ENCODE results near the gene PARVA. TPM values are rescaled to one million over a fixed set of nuclear protein-coding genes. Genes with fewer than 3 reads are reported as not detected.

The PARVA gene
- total and polyA plus RNA-seq, 2 of the 4 experiments (the other 2 are of a cell fraction), result 65.2 to 80.2 TPM

DNA sequence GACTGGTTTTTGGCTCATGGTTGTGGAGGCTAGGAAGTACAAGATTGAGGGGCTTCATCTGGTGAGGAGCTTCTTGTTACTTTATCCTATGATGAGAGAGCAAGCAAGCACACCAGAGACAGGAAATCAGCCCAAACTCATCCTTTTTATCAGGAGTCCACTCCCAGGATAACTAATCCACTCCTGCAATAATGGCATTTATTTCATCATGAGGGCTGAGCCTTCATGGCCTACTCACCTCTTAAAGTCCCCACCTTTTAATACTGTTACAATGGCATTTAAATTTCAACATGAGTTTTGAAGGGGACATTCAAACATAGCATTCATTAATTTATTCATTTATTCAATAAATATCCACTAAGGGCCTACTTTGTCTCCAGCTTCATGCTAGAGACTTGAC lies 60.9 kb downstream of the PARVA start:
- Histone ChIP-seq H2AK5ac (ENCODE audit: low read depth, low read length) (no peak overlapping the region), H3K18ac (ENCODE audit: low read depth, low read length) (no peak overlapping the region), H3K4me2 (ENCODE audit: low read depth, low read length) (no peak overlapping the region), H3K79me1 (ENCODE audit: low read depth in 1 of 2, low read length in 2 of 2) (peaks cover 56 to 87% of the 10 kb centered on the region in 2 experiments), H3K27ac (ENCODE audit: insufficient read depth, low read length) (no peak overlapping the region), H3K4me3 (ENCODE audit: insufficient read depth, low read depth, low read length) (no peak overlapping the region), H4K91ac (ENCODE audit: insufficient read depth, low read depth, low read length) (no peak overlapping the region), H4K20me1 (ENCODE audit: insufficient read depth, low read length) (peaks cover 17% of the 10 kb centered on the region), H4K8ac (ENCODE audit: low read depth in 2 of 2, low read length in 2 of 2) (no peak overlapping the region), H2AK9ac (replicated peaks; ENCODE audit: low read depth, low read length, poor library complexity) (no peak overlapping the region), H3K9me1 (ENCODE audit: insufficient read depth, low read length) (peaks cover 27% of the 10 kb centered on the region), H2BK120ac (ENCODE audit: low read depth, low read length) (no peak overlapping the region), H4K5ac (ENCODE audit: low read depth, low read length) (no peak overlapping the region), H3K9ac (ENCODE audit: low read depth, low read length) (no peak overlapping the region), H3K4ac (ENCODE audit: low read depth, low read length) (no peak overlapping the region), H2AFZ (replicated peaks; ENCODE audit: low read length, poor library complexity) (no peak overlapping the region), H2BK15ac (ENCODE audit: low read depth, low read length) (no peak overlapping the region), H3K56ac (ENCODE audit: extremely low read depth, insufficient read depth, low read length) (no peak overlapping the region), H2BK20ac (ENCODE audit: low read depth, low read length) (no peak overlapping the region), H3K9me3 (ENCODE audit: control insufficient read depth, insufficient read depth, low read length) (no peaks in the 10 kb centered on the region), H3K14ac (replicated peaks; ENCODE audit: low read depth, low read length) (no peak overlapping the region; the same call in 1 of the 2 replicates), H3K23ac (ENCODE audit: low read depth, low read length) (no peak overlapping the region), H3K27me3 (ENCODE audit: control insufficient read depth, insufficient read depth, low read length) (no peaks in the 10 kb centered on the region), H2BK5ac (ENCODE audit: low read depth, low read length, poor library complexity, severe bottlenecking) (no peak overlapping the region), H3K36me3 (ENCODE audit: control insufficient read depth, insufficient read depth, low read length) (peaks cover 8% of the 10 kb centered on the region; the same call in 1 of the 2 replicates), H3K4me1 (ENCODE audit: control insufficient read depth, insufficient read depth, low read length) (peaks cover 24% of the 10 kb centered on the region)
- no TSS peak for BruUV-seq (replicated peaks)
- dilution Hi-C loops (cut with HindIII; ENCODE audit: low sequenced_read_pairs, unreplicated experiment), result no loop called here
- ChIA-PET POLR2A (ENCODE audit: unreplicated experiment) (no interaction called here), CTCF (no interaction called here)
- no peak for TF ChIP-seq RFX5 (IDR thresholded peaks at IDR 0.05; ENCODE audit: low read depth, low read length)
- TF ChIP-seq CEBPB (IDR thresholded peaks at IDR 0.05; ENCODE audit: low read depth, low read length), result no peak
- TF ChIP-seq, protein P1, sequence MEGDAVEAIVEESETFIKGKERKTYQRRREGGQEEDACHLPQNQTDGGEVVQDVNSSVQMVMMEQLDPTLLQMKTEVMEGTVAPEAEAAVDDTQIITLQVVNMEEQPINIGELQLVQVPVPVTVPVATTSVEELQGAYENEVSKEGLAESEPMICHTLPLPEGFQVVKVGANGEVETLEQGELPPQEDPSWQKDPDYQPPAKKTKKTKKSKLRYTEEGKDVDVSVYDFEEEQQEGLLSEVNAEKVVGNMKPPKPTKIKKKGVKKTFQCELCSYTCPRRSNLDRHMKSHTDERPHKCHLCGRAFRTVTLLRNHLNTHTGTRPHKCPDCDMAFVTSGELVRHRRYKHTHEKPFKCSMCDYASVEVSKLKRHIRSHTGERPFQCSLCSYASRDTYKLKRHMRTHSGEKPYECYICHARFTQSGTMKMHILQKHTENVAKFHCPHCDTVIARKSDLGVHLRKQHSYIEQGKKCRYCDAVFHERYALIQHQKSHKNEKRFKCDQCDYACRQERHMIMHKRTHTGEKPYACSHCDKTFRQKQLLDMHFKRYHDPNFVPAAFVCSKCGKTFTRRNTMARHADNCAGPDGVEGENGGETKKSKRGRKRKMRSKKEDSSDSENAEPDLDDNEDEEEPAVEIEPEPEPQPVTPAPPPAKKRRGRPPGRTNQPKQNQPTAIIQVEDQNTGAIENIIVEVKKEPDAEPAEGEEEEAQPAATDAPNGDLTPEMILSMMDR (conservative IDR thresholded peaks at IDR 0.05; ENCODE audit: low read depth, low read length), result no peak
- no peak for TF ChIP-seq POLR2A (IDR thresholded peaks at IDR 0.05; ENCODE audit: low read depth, low read length)
- no peak for TF ChIP-seq MXI1 (IDR thresholded peaks at IDR 0.05; ENCODE audit: borderline replicate concordance, low read depth, low read length)
- no peak for TF ChIP-seq BHLHE40 (IDR thresholded peaks at IDR 0.05; ENCODE audit: low read depth, low read length)
- TF ChIP-seq SMC3 (IDR thresholded peaks at IDR 0.05; ENCODE audit: low read depth, low read length), result no peak
- TF ChIP-seq RCOR1 (IDR thresholded peaks at IDR 0.05; ENCODE audit: insufficient replicate concordance, low read length), result no peak
- TF ChIP-seq MAFK (IDR thresholded peaks at IDR 0.05; ENCODE audit: low read depth, low read length), result no peak
- TF ChIP-seq MAZ (IDR thresholded peaks at IDR 0.05; ENCODE audit: borderline replicate concordance, low read depth, low read length), result no peak
- no peak for TF ChIP-seq RAD21 (IDR thresholded peaks at IDR 0.05; ENCODE audit: low read length)
- TF ChIP-seq NFE2L2 (IDR thresholded peaks at IDR 0.05; ENCODE audit: low read depth, low read length), result no peak
- TF ChIP-seq, protein P2, sequence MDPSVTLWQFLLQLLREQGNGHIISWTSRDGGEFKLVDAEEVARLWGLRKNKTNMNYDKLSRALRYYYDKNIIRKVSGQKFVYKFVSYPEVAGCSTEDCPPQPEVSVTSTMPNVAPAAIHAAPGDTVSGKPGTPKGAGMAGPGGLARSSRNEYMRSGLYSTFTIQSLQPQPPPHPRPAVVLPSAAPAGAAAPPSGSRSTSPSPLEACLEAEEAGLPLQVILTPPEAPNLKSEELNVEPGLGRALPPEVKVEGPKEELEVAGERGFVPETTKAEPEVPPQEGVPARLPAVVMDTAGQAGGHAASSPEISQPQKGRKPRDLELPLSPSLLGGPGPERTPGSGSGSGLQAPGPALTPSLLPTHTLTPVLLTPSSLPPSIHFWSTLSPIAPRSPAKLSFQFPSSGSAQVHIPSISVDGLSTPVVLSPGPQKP (IDR thresholded peaks at IDR 0.05; ENCODE audit: borderline replicate concordance, low read depth, low read length), result no peak
- no peak for TF ChIP-seq FOS (IDR thresholded peaks at IDR 0.05; ENCODE audit: low read depth, low read length)
- TF ChIP-seq CHD1 (IDR thresholded peaks at IDR 0.05; ENCODE audit: low read depth, low read length), result no peak
- TF ChIP-seq, protein P3, sequence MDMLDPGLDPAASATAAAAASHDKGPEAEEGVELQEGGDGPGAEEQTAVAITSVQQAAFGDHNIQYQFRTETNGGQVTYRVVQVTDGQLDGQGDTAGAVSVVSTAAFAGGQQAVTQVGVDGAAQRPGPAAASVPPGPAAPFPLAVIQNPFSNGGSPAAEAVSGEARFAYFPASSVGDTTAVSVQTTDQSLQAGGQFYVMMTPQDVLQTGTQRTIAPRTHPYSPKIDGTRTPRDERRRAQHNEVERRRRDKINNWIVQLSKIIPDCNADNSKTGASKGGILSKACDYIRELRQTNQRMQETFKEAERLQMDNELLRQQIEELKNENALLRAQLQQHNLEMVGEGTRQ (IDR thresholded peaks at IDR 0.05; ENCODE audit: low read depth, low read length), result no peak
- intact Hi-C loops (cut with micrococcal nuclease), result no loop called here
- in situ Hi-C loops (cut with MboI; ENCODE audit: low sequenced_read_pairs), result no loop called here
- no peak for DNase-seq
- ATAC-seq (ENCODE audit: low read depth), result no peak
